H1 (cell line): ENCODE measurements around the gene UGT1A8. TPM values are rescaled to one million over a fixed set of nuclear protein-coding genes. Genes with fewer than 3 reads are reported as not detected.

Source experiments
- CTCF ChIA-PET: fragments of 300-600 bp; sonication (Branson Sonifier 250); formaldehyde crosslinking; loops from one replicate; lab custom pipeline; 2021; ENCODE audit not compliant: partially characterized antibody; lab: Charles Lee
- POLR2A ChIA-PET: fragments of 300-600 bp; sonication (Branson Sonifier 250); formaldehyde crosslinking; loops from one replicate; lab custom pipeline; 2021; ENCODE audit warnings: inconsistent platforms; ENCODE audit not compliant: partially characterized antibody; lab: Charles Lee
- DNase-seq, 2 experiments: peaks; one replicate each; pipeline versions ENCODE4 v3.0.0 to v3.0.0-alpha.2; 2010 to 2022; ENCODE audit warnings: low spot score in 2 of 2, low read depth in 1 of 2, mixed read lengths in 1 of 2
- FAIRE-seq: peaks from 2 replicates; lab custom pipeline; 2011; peaks lifted over from hg19 to GRCh38; lab: Jason Lieb, UNC
- H2AFZ ChIP-seq: 2 replicates; pipeline ENCODE4 v1.8.1; 2012; ENCODE audit warnings: low read length, inconsistent platforms
- H2AK5ac ChIP-seq: 2 replicates; pipeline ENCODE4 v1.6.1; 2013; ENCODE audit warnings: low read depth, low read length
- H2BK120ac ChIP-seq: replicated peaks from 2 replicates; pipeline ENCODE3; 2013; ENCODE audit warnings: low read depth, low read length, inconsistent platforms
- H2BK12ac ChIP-seq: 2 replicates; pipeline ENCODE4 v1.6.1; 2013; ENCODE audit warnings: low read depth, low read length
- H2BK15ac ChIP-seq: 2 replicates; pipeline ENCODE4 v1.6.1; 2013; ENCODE audit warnings: low read length
- H2BK20ac ChIP-seq: 2 replicates; pipeline ENCODE4 v1.6.1; 2013; ENCODE audit warnings: low read length
- H2BK5ac ChIP-seq: 2 replicates; pipeline ENCODE4 v1.6.1; 2013; ENCODE audit warnings: low read depth, low read length
- H3K14ac ChIP-seq: 2 replicates; pipeline ENCODE4 v1.6.1; 2013; ENCODE audit warnings: inconsistent platforms; ENCODE audit not compliant: insufficient read length
- H3K18ac ChIP-seq: 2 replicates; pipeline ENCODE4 v1.6.1; 2013; ENCODE audit warnings: low read length; ENCODE audit errors: extremely low read depth
- H3K23ac ChIP-seq: 2 replicates; pipeline ENCODE4 v1.6.1; 2013; ENCODE audit warnings: inconsistent platforms; ENCODE audit not compliant: insufficient read length
- H3K23me2 ChIP-seq: 2 replicates; pipeline ENCODE4 v1.6.1; 2013; ENCODE audit warnings: low read depth, low read length
- H3K27ac ChIP-seq: 2 replicates; pipeline ENCODE4 v1.6.1; 2011; ENCODE audit warnings: low read depth, low read length, inconsistent platforms
- H3K27me3 ChIP-seq, 4 experiments: replicated peaks in 1 of 4; 1 replicate in 1 of 4; 2 replicates in 3 of 4; pipeline versions ENCODE4 v1.6.1 to v1.8.1; 2011 to 2013; ENCODE audit warnings: low read length in 3 of 4, mild to moderate bottlenecking in 3 of 4, inconsistent platforms in 2 of 4, mixed read lengths in 2 of 4, moderate library complexity in 1 of 4; ENCODE audit not compliant: control insufficient read depth in 3 of 4, insufficient read depth in 3 of 4; ENCODE audit errors: extremely low read depth in 1 of 4
- H3K36me3 ChIP-seq, 4 experiments: 2 replicates each; pipeline versions ENCODE4 v1.6.1 to v1.8.1; 2011 to 2013; ENCODE audit warnings: mild to moderate bottlenecking in 4 of 4, low read length in 3 of 4, moderate library complexity in 2 of 4, control low read depth in 1 of 4, inconsistent platforms in 1 of 4; ENCODE audit not compliant: insufficient read depth in 4 of 4, control insufficient read depth in 2 of 4
- H3K4ac ChIP-seq: replicated peaks from 2 replicates; pipeline ENCODE3; 2013; ENCODE audit warnings: low read length, low read depth, mixed read lengths, inconsistent platforms; ENCODE audit not compliant: insufficient read length
- H3K4me1 ChIP-seq, 4 experiments: replicated peaks in 1 of 4; 1 replicate in 1 of 4; 2 replicates in 3 of 4; pipeline versions ENCODE4 v1.6.1 to v1.8.1; 2011 to 2013; ENCODE audit warnings: low read length in 3 of 4, inconsistent platforms in 2 of 4, mixed read lengths in 1 of 4; ENCODE audit not compliant: insufficient read depth in 4 of 4, control insufficient read depth in 3 of 4
- H3K4me2 ChIP-seq, 2 experiments: 2 replicates each; pipeline versions ENCODE4 v1.6.1 to v1.8.1; 2011 to 2013; ENCODE audit warnings: low read depth in 2 of 2, low read length in 2 of 2, control low read depth in 1 of 2, inconsistent platforms in 1 of 2, mild to moderate bottlenecking in 1 of 2; ENCODE audit not compliant: insufficient read depth in 1 of 2
- H3K4me3 ChIP-seq, 4 experiments: fragments of 200-600, 300-600 bp in 1 of 4; sonication (generic), shearing (Covaris generic), sonication (Bioruptor Twin) in 1 of 4; 2 replicates each; pipeline versions ENCODE4 v1.5.1 to v1.8.1; 2011 to 2016; ENCODE audit warnings: low read length in 4 of 4, low read depth in 3 of 4, control low read depth in 2 of 4, inconsistent platforms in 2 of 4, mild to moderate bottlenecking in 2 of 4, mixed read lengths in 1 of 4, moderate library complexity in 1 of 4; ENCODE audit not compliant: insufficient read depth in 2 of 4; ENCODE audit errors: extremely low read depth in 1 of 4
- H3K56ac ChIP-seq: replicated peaks from 2 replicates; pipeline ENCODE3; 2013; ENCODE audit warnings: low read depth, mild to moderate bottlenecking, mixed read lengths, low read length, inconsistent platforms; ENCODE audit not compliant: insufficient read length
- H3K79me1 ChIP-seq: 2 replicates; pipeline ENCODE4 v1.6.1; 2013; ENCODE audit warnings: low read depth, low read length, control low read depth
- H3K79me2 ChIP-seq, 2 experiments: 2 replicates each; pipeline versions ENCODE4 v1.6.1 to v1.8.1; 2012 to 2013; ENCODE audit warnings: low read length in 2 of 2, mild to moderate bottlenecking in 2 of 2, inconsistent platforms in 1 of 2; ENCODE audit not compliant: insufficient read depth in 2 of 2, control insufficient read depth in 1 of 2
- H3K9ac ChIP-seq, 4 experiments: replicated peaks in 1 of 4; 1 replicate in 1 of 4; 2 replicates in 3 of 4; pipeline versions ENCODE4 v1.6.1 to v1.8.1; 2011 to 2013; ENCODE audit warnings: low read depth in 3 of 4, low read length in 3 of 4, control low read depth in 2 of 4, mild to moderate bottlenecking in 2 of 4, moderate library complexity in 2 of 4, inconsistent platforms in 1 of 4; ENCODE audit errors: extremely low read depth in 1 of 4
- H3K9me3 ChIP-seq, 2 experiments: 2 replicates each; pipeline versions ENCODE4 v1.6.1 to v1.8.1; 2012 to 2013; ENCODE audit warnings: mild to moderate bottlenecking in 2 of 2, moderate library complexity in 2 of 2, control low read depth in 1 of 2, inconsistent platforms in 1 of 2, low read depth in 1 of 2, low read length in 1 of 2, mixed read lengths in 1 of 2; ENCODE audit not compliant: insufficient read depth in 2 of 2
- H4K20me1 ChIP-seq, 2 experiments: replicated peaks in 1 of 2; 2 replicates each; pipeline versions ENCODE3 to v1.8.1; 2011 to 2013; ENCODE audit warnings: inconsistent platforms in 2 of 2, low read length in 2 of 2, mild to moderate bottlenecking in 1 of 2; ENCODE audit not compliant: insufficient read depth in 2 of 2, control insufficient read depth in 1 of 2
- H4K5ac ChIP-seq: 2 replicates; pipeline ENCODE4 v1.6.1; 2013; ENCODE audit warnings: low read length, low read depth, mixed read lengths, inconsistent platforms; ENCODE audit not compliant: insufficient read length
- H4K8ac ChIP-seq: 2 replicates; pipeline ENCODE4 v1.8.0; 2013; ENCODE audit warnings: mild to moderate bottlenecking, moderate library complexity, low read length, inconsistent platforms; ENCODE audit not compliant: insufficient read depth; ENCODE audit errors: extremely low read depth
- H4K91ac ChIP-seq: replicated peaks from 2 replicates; pipeline ENCODE3; 2013; ENCODE audit warnings: low read length, mixed read lengths, inconsistent platforms; ENCODE audit not compliant: insufficient read length
- EZH2 ChIP-seq: fragments of 200-600 bp; sonication (generic); IDR thresholded peaks from 2 replicates; pipeline ENCODE4 v1.7.1; 2012; ENCODE audit warnings: low read depth, mild to moderate bottlenecking, moderate library complexity, low read length, inconsistent platforms; ENCODE audit not compliant: severe bottlenecking
- GABPA ChIP-seq: IDR thresholded peaks from 2 replicates; pipeline ENCODE4 v1.6.1; 2011; ENCODE audit warnings: mild to moderate bottlenecking, low read length, moderate library complexity, borderline replicate concordance; ENCODE audit not compliant: insufficient read depth
- JUN ChIP-seq: IDR thresholded peaks from 2 replicates; pipeline ENCODE4 v1.6.1; 2011; ENCODE audit warnings: low read depth, mild to moderate bottlenecking, improper control_type of control experiment, low read length
- TAF1 ChIP-seq: IDR thresholded peaks from 2 replicates; pipeline ENCODE4 v1.6.1; 2011; ENCODE audit warnings: mild to moderate bottlenecking, low read depth, low read length
- WGBS, 2 experiments: shearing (Covaris generic) in 1 of 2; methylation state at CpG; one replicate each; pipeline versions ENCODE4 v1.1.6 to v1.1.7; 2013 to 2015; ENCODE audit warnings: low lambda C conversion rate in 2 of 2, mixed read lengths in 2 of 2, inconsistent platforms in 1 of 2, low coverage in 1 of 2, missing lambda C conversion rate in 1 of 2; ENCODE audit not compliant: insufficient replicate concordance in 2 of 2, insufficient coverage in 1 of 2, insufficient read length in 1 of 2; ENCODE audit errors: extremely low coverage in 1 of 2, missing lambda C conversion rate in 1 of 2; 5-methylcytosine and 5-hydroxymethylcytosine counted together
- polyA plus RNA-seq, 7 experiments: library from polyadenylated mRNA; depleted of rRNA in 3 of 7; stranded (reverse) in 5 of 7; unstranded in 2 of 7; fragments of >200 nt in 5 of 7; fragments of 200-250 nt in 2 of 7; gene quantifications; 1 replicate in 5 of 7; 2 replicates in 1 of 7; 4 replicates in 1 of 7; pipeline versions ENCODE4 v1.2.1 to v1.2.3, GENCODE V29; 2011 to 2013; ENCODE audit warnings: missing spikeins in 2 of 7, mixed read lengths in 2 of 7
- total RNA-seq: library from RNA; stranded (reverse); fragmentation: NEBNext Ultra II Directional; extraction: Animal tissue kit (Norgen Biotek cat#: 25700); gene quantifications from 2 replicates; pipeline ENCODE4 v1.2.1, GENCODE V29; 2021

Gene UGT1A8
- total and polyA plus RNA-seq, 2 of the 8 experiments (the other 6 are each of a cell fraction or from before 2014, with no cell fraction given) = not detected

- CTCF ChIA-PET = no interaction called here
- TF ChIP-seq JUN = no peak
- no peak for TF ChIP-seq EZH2
- no peak for TF ChIP-seq TAF1
- TF ChIP-seq GABPA = no peak
Observed at GRCh38 chr2:233600386-233600785, 17.0 kb upstream of the UGT1A8 start.

More at GRCh38 chr2:233600386-233600785, 17.0 kb upstream of the UGT1A8 start:
- H3K79me2 ChIP-seq = no peaks in the 10 kb centered on the region
- H2BK120ac ChIP-seq = no peak overlapping the region
- H2BK20ac ChIP-seq = no peak overlapping the region
- no peaks in the 10 kb centered on the region for H4K20me1 ChIP-seq
- POLR2A ChIA-PET = no interaction called here
- H3K23me2 ChIP-seq = no peaks in the 10 kb centered on the region
- no peak overlapping the region for H4K8ac ChIP-seq
- no peaks in the 10 kb centered on the region for H3K79me1 ChIP-seq
- no peak overlapping the region for H3K18ac ChIP-seq
- no peak overlapping the region for H2AK5ac ChIP-seq
- H3K9ac ChIP-seq = no peak overlapping the region
- H3K4me1 ChIP-seq = no peaks in the 10 kb centered on the region
- H2AFZ ChIP-seq = no peak overlapping the region
- DNase-seq (no peak), FAIRE-seq (no peak)
- H3K27me3 ChIP-seq = no peaks in the 10 kb centered on the region
- H4K91ac ChIP-seq = no peak overlapping the region
- H3K23ac ChIP-seq = no peak overlapping the region
- H2BK5ac ChIP-seq = no peak overlapping the region
- no peak overlapping the region for H3K56ac ChIP-seq
- H2BK15ac ChIP-seq = no peak overlapping the region
- H3K4ac ChIP-seq = no peak overlapping the region
- no peak overlapping the region for H4K5ac ChIP-seq
- H3K27ac ChIP-seq = no peak overlapping the region
- H3K4me3 ChIP-seq = no peak overlapping the region
- no peak overlapping the region for H2BK12ac ChIP-seq
- H3K9me3 ChIP-seq = peaks cover 6% of the 10 kb centered on the region in 2 experiments; a peak in 1 of 4 replicates
- no peak overlapping the region for H3K4me2 ChIP-seq
- 89% methylated on average over 2 of the region's 2 CpGs; no CpG with 5 or more reads in 1 of the 2 experiments for WGBS, 2 experiments
- H3K36me3 ChIP-seq = no peaks in the 10 kb centered on the region
- H3K14ac ChIP-seq = no peak overlapping the region
